HepG2 (cell line): ENCODE results near the gene PLD2. TPM values are rescaled to one million over a fixed set of nuclear protein-coding genes. Genes with fewer than 3 reads are reported as not detected.

Source experiments
- GMEB2 ChIP-seq: IDR thresholded peaks from 2 replicates; pipeline ENCODE4 v1.6.1; 2016; ENCODE audit warnings: missing biosample characterization, missing genetic modification reagents, low read depth
- GPN1 ChIP-seq: sonication (generic); formaldehyde crosslinking; IDR thresholded peaks from 2 replicates; pipeline ENCODE4 v1.5.1; 2020; ENCODE audit warnings: missing genetic modification reagents, borderline replicate concordance
- HOMEZ ChIP-seq: IDR thresholded peaks from 2 replicates; pipeline ENCODE4 v1.6.1; 2016; ENCODE audit warnings: low read depth
- KLF13 ChIP-seq: sonication (generic); formaldehyde crosslinking; IDR thresholded peaks from 2 replicates; pipeline ENCODE4 v1.4.0; 2020; ENCODE audit warnings: mild to moderate bottlenecking, missing genetic modification reagents
- LCORL ChIP-seq, 2 experiments: fragments of 450-650 bp in 1 of 2; sonication (generic) in 1 of 2; formaldehyde crosslinking in 1 of 2; IDR thresholded peaks; 2 replicates each; pipeline versions ENCODE4 v1.5.0 to v1.6.1; 2017 to 2020; ENCODE audit warnings: antibody characterized with exemption in 1 of 2, missing genetic modification reagents in 1 of 2
- NFE2L1 ChIP-seq: sonication (generic); formaldehyde crosslinking; IDR thresholded peaks from 2 replicates; pipeline ENCODE4 v1.4.0; 2020; ENCODE audit warnings: missing genetic modification reagents, mild to moderate bottlenecking, borderline replicate concordance
- NFKB2 ChIP-seq: sonication (generic); formaldehyde crosslinking; IDR thresholded peaks from 2 replicates; pipeline ENCODE4 v1.4.0; 2020; ENCODE audit warnings: missing genetic modification reagents, borderline replicate concordance
- NKX3-1 ChIP-seq: sonication (generic); formaldehyde crosslinking; IDR thresholded peaks from 2 replicates; pipeline ENCODE4 v1.5.0; 2020; ENCODE audit warnings: missing genetic modification reagents
- PHF5A ChIP-seq: IDR thresholded peaks from one replicate; pipeline ENCODE4 v1.6.1; 2018; ENCODE audit warnings: low read depth, missing genetic modification reagents; ENCODE audit not compliant: unreplicated experiment
- RNF219 ChIP-seq: sonication (generic); formaldehyde crosslinking; IDR thresholded peaks from 2 replicates; pipeline ENCODE4 v1.5.0; 2020; ENCODE audit warnings: mild to moderate bottlenecking, missing genetic modification reagents
- RXRA ChIP-seq: sonication (generic); formaldehyde crosslinking; IDR thresholded peaks from 2 replicates; pipeline ENCODE4 v1.5.1; 2020; ENCODE audit warnings: missing genetic modification reagents
- SETDB1 ChIP-seq: sonication (generic); formaldehyde crosslinking; IDR thresholded peaks from 2 replicates; pipeline ENCODE4 v1.5.1; 2020; ENCODE audit warnings: missing genetic modification reagents, mild to moderate bottlenecking, borderline replicate concordance
- U2AF1 ChIP-seq: fragments of 200-400 bp; formaldehyde crosslinking; optimal IDR thresholded peaks from 2 replicates; pipeline ENCODE3; 2017; ENCODE audit warnings: mild to moderate bottlenecking, low read depth, low read length
- ZBTB33 ChIP-seq: sonication (generic); formaldehyde crosslinking; IDR thresholded peaks from 2 replicates; pipeline ENCODE4 v1.4.0; 2020; ENCODE audit warnings: missing genetic modification reagents
- ZBTB39 ChIP-seq: sonication (generic); formaldehyde crosslinking; IDR thresholded peaks from 2 replicates; pipeline ENCODE4 v1.5.0; 2020; ENCODE audit warnings: missing genetic modification reagents
- ZBTB7B ChIP-seq: sonication (generic); formaldehyde crosslinking; IDR thresholded peaks from 2 replicates; pipeline ENCODE4 v1.4.0; 2020; ENCODE audit warnings: missing genetic modification reagents
- ZNF225 ChIP-seq: sonication (generic); formaldehyde crosslinking; IDR thresholded peaks from 2 replicates; pipeline ENCODE4 v1.4.0; 2020; ENCODE audit warnings: mild to moderate bottlenecking, missing genetic modification reagents
- ZNF292 ChIP-seq: sonication (generic); formaldehyde crosslinking; IDR thresholded peaks from 2 replicates; pipeline ENCODE4 v1.8.1; 2022; ENCODE audit warnings: mild to moderate bottlenecking, low read depth, missing genetic modification reagents, borderline replicate concordance
- ZNF556 ChIP-seq: sonication (generic); formaldehyde crosslinking; IDR thresholded peaks from 2 replicates; pipeline ENCODE4 v1.4.0; 2020; ENCODE audit warnings: mild to moderate bottlenecking, missing genetic modification reagents, borderline replicate concordance
- polyA plus RNA-seq, 8 experiments: library from polyadenylated mRNA; depleted of rRNA in 3 of 8; stranded (reverse) in 7 of 8; unstranded in 1 of 8; fragments of >200 nt; fragmentation: Illumina TruSeq in 4 of 8; extraction: Trizol in 4 of 8; gene quantifications; 2 replicates each; pipeline versions ENCODE4 v1.2.1 to v1.2.3, GENCODE V29; 2011 to 2016; ENCODE audit warnings: low read depth in 4 of 8, missing spikeins in 1 of 8, mixed read lengths in 1 of 8; ENCODE audit not compliant: insufficient read depth in 1 of 8
- total RNA-seq, 5 experiments: library from RNA; depleted of rRNA; stranded (reverse); fragments of >200 nt; fragmentation: Illumina TruSeq; extraction: Trizol; gene quantifications; 2 replicates each; pipeline ENCODE4 v1.2.3, GENCODE V29; 2016; ENCODE audit warnings: low read depth in 1 of 5

PLD2 gene
- total and polyA plus RNA-seq, 2 of the 13 experiments (the other 11 are each of a cell fraction or from before 2014, with no cell fraction given): 13.4 to 29.7 TPM

GRCh38 chr17:4771519-4772234 lies 35.3 kb upstream of the PLD2 start, which contains the start of gene TM4SF5 (continued):
- peak; percentile 69; the same call in 1 of the 2 replicates for TF ChIP-seq NFKB2 (CRISPR knock-in tag)
- TF ChIP-seq RXRA: peak; percentile 52; the same call in 1 of the 2 replicates
- 0 out of 2 replicates have a peak, but pooled peaks have one; percentile 17 for TF ChIP-seq ZNF225
- peak; percentile 72; the same call in 1 of the 2 replicates for TF ChIP-seq ZNF556 (CRISPR knock-in tag)
- TF ChIP-seq U2AF1: no peak
- TF ChIP-seq NKX3-1 (CRISPR knock-in tag): no peak; the same call in none of the 2 replicates
- TF ChIP-seq GPN1 (CRISPR knock-in tag): no peak
- TF ChIP-seq GMEB2 (CRISPR knock-in tag): no peak
- 0 out of 2 replicates have a peak, but pooled peaks have one; percentile 76 for TF ChIP-seq HOMEZ (CRISPR knock-in tag)
- TF ChIP-seq SETDB1 (CRISPR knock-in tag): no peak
- no peak for TF ChIP-seq ZBTB39 (CRISPR knock-in tag)
- TF ChIP-seq KLF13 (CRISPR knock-in tag): no peak
- no peak for TF ChIP-seq LCORL (IDR thresholded peaks at IDR 0.05)
- peak; percentile 37; the same call in 1 of the 2 replicates for TF ChIP-seq LCORL (CRISPR knock-in tag; IDR thresholded peaks at IDR 0.05)
- no peak; the same call in 1 of the 2 replicates for TF ChIP-seq NFE2L1 (CRISPR knock-in tag)
- peak; percentile 95; the same call in 1 of the 2 replicates for TF ChIP-seq ZNF292 (CRISPR knock-in tag)
- TF ChIP-seq ZBTB7B (CRISPR knock-in tag): 0 out of 2 replicates have a peak, but pooled peaks have one; percentile 38
- no peak for TF ChIP-seq RNF219
- TF ChIP-seq PHF5A: peak; percentile 68
- peak; percentile 49; the same call in 1 of the 2 replicates for TF ChIP-seq ZBTB33 (CRISPR knock-in tag)
